ENCODE data around the gene MYH11.
A peak's percentile ranks its signal among the peaks of the same experiment; 100 is the strongest.
"Not testable (repeated sequence)": the region's sequence is repeated elsewhere in the genome, so short reads cannot be mapped to it uniquely, and the experiment has no call there.

Gene MYH11

DNA sequence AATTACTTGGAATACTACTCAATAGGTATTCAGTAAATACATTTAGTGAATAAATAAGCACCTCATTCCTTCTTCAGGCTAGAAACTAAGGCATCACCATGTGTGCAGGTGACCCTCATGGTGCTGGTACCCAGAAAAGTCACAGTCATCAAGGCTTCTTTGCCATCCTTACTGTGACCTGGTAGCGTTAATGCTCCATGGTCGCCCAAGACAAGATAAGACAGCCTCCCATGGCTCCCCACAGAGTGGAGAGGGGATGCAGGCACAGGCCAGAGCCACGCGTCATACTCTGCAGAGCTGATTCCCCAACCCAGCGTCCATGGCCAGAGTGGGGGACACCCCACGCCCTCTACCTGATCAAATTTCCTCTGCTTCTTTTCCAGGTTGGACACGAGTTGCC, 133.0 kb downstream of the MYH11 start:
- no peak for DNase-seq

DNA sequence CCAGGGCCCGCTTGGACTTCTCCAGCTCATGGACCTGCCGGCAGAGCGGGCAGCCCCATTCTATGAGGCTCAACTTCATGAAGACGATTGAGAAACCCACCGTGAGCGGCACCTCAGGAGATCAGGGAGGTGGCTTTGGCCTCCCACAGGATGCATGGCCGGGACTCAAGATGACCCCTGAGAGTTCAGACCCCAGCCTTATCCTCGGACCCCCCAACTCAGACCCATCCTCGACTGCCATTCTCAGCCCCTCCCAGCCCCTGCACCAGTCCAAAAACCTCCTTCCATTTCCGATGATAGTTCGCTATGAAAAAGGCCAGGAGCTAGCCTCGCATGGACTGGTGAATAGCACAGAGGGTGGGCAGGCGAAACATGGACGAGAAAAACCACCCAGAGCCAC, 135.8 kb downstream of the MYH11 start:
- no peak for DNase-seq

DNA sequence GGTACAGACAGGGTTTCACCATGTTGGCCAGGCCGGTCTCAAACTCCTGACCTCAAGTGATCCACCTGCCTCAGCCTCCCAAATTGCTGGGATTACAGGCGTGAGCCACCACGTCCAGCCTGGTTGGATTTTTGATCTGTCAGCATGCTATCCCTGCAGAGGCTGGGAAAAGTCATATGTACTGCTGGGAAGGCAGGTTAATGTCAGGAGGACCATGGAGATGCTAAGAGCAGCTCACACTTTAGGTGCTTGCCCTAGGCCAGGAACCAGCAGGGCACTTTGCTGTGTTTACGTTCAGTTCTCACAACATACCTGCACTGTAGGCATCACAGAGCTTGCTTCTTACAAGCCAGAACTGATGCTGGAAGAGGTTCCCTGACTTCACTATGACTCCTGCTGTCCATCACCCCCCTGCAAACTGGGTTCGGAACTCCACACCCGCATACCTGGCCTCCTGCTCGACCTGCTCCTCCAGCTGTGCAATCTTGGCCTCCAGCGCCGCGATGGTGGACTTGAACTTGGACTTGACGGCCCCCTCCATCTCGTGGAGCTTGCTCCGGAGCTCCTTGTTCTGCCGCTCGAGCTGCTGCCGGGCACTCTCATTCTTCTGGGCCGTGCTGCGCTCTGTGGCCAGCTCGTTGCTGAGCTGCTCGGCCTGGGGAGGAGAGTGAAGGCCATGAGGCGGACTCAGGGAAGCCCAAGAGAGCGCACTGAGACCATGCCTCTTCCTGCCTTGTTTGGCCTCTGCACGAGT, 140.0 kb downstream of the MYH11 start:
- DNase-seq, result no peak

DNA sequence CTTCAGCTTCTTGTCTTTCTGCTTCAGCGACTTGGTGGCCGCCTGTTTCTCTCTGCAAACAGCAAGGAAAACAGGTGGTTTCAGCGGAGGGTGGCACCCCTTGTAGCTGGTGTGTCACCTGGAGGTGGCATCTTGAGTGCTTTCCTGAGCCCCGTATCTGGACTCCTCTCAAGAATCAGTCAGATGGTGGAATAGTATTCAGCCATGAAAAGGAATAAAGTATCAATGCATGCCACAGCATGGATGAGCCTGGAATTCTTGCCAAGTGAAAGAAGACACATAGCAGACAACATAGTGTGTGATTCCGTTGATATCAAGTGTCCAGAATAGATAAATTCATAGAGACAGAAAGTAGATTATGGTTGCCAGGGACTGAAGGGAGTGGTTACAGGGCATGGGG, 141.6 kb downstream of the MYH11 start:
- DNase-seq, result no peak

DNA sequence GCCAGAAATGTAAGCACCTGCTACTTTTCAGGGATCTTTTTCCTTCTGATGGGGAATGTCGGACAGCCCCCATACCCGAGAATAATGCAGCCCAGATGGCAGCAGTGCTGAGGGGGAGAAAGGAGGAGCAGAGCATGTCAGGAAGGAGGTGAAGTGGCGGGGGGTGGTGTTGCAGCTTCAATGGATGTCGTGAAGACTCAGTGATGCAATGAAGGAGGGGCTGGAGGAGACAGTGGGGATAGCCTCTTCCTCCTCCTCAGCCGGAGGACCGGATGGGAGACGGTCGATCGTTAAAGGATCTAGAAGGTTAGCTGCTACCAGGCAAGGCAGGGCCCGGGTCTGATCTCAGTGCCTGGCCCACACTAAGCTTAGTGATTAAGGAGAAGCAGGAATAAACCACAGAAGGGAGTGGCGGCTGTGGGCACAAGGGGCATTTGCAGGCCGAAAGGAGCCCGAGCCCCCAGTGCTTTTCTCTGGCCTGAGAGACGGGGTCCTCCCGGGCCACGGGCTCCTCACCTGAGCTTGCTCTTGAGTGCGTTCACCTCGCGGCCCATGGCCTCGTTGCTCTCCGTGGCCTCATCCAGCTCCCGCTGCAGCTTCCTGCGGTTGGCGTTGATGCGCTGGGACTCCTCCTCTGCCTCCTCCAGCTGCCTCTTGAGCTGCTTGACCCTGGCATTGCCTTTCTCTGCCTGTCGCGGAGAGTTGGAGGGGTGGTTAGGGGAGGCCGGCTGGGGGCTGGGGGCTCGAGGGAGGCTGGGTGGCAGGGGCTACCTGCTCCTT, 142.2 kb downstream of the MYH11 start:
- no peak for DNase-seq

DNA sequence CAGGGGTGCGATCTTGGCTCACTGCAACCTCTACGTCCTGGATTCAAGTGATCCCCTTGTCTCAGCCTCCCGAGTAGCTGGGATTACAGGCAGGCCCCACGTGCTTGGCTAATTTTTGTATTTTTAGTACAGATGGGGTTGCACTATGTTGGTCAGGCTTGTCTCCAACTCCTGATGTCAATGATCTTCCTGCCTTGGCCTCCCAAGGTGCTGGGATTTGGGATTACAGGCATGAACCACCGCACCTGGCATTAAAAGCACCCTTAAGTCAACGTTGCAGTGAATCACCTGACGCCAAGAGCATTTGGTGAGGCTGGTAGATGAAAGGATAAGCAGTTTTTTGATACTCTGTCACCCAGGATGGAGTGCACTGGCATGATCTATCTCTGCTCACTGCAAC, 147.8 kb downstream of the MYH11 start:
- DNase-seq, result no peak

DNA sequence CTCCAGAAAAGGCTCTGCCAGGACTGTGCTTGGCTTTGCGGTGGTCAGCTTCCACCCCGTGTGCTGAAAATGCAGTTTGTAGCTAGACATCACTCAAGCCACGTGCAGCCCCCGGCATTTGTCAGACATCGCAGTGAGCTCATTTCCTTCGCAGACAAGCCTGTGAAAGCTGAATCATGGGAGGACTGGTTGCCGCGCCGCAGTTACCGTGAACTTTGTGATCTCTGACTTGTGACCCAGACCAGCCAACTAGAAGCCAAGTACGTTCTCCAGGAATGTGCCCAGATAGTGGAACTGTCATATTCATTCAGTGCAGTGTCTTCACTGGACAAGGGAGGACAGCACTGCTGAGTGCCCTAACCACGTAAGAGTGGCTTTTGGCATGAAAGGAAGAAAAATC, 148.7 kb downstream of the MYH11 start:
- no peak for DNase-seq

DNA sequence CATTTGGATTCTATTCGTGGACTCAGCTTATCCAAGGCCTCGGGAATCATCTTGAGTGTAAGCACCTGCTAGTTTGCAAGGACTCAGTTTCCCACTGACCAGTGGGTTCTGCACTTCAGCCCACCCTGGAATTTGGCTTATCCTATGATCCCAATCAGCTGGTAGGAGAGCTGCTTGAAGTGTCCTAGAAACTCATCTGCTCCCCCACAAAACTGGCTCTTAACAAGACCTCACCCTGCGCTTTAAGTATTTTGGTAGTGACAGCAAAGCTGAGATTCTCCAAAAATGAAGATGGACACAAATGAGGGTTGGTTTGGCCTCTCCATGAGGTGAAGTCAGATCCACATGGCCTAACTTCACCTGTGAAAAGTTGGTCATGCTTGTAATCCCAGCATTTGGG, 149.5 kb downstream of the MYH11 start:
- no peak for DNase-seq

DNA sequence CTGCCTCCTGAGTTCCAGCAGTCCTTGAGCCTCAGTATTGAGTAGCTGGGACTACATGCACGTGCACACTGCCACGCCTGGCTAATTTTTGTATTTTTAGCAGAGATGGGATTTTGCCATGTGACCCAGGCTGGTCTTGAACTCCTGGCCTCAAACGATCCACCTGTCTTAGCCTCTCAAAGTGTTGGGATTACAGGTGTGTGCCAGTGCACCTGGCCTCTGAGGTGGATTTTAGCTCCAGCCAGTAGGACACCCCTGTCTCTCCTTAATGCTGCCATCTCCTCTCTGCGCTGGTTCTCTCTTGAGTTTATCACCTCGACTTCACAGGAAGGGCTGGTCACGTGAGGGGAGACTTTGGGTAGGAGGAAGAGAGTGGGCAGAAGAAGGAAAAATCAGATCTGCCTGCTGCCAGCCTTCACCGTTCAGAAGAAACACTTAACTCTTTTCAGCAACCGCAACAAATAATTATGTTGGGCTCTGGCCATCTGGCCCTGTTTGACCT, 151.7 kb downstream of the MYH11 start:
- DNase-seq, result no peak

DNA sequence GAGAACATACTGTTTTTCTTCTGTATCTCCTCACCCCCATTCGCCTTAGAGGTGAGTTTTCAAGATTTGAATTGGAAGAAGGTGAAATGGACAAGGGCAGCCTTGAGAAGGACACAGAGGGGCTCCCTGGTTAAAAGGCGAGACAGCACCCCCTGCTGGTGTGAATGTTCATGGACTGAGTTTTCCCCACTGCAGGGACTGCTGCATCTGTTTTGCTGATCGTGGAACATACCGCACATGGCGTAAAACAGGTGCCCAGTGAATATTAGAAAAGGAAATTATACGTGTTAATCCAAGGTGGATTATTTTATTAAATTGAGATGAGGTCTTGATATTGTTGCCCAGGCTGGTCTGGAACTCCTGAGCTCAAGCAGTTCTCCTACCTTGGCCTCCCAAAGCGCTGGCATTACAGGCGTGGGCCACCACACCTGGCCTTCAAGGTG, 152.3 kb downstream of the MYH11 start:
- DNase-seq, result peak in 50 of 56 donors; percentile 2 to 89 (median 58)

DNA sequence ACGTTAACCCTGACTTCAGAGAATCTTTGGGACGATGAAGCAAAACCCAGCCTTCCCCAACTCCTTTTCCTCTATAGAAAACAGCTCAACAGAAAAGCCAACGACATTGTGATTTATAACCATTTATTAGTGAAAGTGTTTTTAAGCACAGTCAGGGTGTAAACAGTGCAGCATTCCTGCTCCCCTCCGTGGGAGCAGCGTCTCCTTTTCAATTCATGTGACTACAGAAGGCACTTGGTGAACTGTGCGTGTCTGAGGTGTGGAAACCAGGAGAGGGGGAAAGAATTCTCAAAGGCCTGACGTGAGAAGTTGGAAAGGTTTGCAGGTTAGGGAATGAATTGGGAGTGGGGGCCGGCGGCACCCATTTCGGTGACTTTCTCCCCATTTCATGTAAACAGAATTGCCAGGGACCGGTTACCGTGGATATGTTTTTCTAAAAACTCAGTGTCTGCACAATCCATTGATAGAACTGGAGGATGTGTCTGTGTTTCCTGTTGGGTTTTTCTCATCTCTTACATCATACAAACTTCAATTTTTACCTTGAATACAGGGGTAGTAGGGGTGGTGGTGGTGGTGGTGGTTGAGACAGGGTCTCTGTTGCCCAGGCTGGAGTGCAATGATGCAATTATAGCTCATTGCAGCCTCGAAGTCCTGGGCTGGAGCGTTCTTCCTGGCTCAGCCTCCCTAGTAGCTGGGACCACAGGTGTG, 153.6 kb downstream of the MYH11 start:
- no peak for DNase-seq

DNA sequence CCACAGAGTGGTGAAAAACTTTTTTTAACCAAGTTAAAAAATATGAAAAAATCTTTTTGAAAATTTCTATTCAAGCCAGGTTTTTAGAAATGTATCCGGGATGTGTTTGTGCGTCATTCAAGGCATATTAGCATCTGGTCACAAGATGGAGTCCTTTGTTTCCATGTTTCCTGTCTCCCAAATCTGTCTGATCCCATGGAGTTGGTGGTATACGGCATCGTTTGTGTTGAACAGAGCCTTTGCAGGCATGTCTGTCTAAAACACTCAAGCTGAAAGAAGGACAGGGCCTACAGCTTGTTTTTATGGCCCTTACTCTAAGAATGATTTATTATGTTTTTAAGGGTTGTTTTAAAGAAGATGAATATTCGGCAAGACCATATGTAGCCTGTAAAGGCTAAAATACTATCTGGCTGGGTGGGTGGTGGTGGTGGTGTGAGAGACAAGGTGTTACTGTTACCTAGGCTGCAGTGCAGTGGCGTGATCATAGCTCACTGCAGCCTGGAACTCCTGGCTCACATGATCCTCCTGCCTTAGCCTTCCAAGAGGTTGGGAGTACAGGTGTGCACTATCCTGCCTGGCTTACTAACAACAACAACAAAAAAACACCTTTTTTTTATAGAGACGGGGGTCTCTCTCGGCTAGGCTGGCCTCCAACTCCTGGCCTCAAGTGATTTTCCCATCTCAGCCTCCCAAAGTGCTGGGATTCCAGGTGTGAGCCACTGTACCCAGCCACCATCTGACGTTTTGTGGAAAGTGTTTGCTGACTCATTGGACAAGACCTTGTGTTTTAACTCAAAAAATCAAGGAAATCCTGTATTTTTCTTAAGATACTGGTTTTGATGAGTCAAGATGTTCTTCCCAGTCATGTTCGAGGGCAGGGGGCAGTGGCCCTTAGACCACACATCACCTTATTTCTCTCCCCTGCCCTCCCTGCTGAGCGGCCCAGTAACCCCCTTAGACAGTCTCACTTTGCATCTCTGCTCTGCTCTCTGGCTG, 154.6 kb downstream of the MYH11 start:
- DNase-seq, result no peak

DNA sequence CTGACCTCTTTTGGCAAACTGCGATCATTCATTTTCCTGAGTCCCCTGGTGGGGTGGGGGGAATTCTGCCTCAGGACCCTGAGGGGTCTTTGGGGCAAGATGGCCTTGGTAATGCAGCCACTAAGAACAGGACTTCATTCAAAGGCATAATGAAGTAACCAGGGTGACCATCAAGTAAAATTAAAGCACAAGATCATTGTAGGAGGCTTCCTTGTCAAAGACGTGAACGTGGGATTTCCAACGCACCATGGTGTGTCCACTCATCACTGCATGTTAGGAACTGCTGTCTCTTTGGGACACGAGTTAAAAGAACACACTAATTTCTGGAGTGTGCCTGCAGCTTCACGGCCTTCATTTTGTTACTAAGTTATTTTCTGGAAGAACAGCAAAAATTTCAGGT, 155.5 kb downstream of the MYH11 start:
- DNase-seq, result no peak

DNA sequence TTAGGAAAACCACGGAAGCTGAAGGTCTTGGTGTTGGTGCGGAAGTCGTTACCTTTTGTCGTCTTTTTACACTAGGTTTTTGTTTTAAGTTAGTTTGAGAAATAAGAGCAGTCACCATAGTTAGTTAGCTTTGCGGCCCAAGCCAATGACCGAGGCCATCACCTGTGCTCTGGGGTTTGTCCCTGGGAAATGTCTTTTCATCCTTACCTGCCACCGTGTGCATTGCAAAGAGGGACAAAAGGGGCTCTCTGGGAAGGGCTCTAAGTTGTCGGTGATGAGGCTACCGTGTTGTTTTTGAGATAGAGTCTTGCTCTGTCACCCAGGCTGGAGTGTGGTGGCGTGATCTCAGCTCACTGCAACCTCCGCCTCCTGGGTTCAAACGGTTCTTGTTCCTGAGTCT, 157.0 kb downstream of the MYH11 start:
- no peak for DNase-seq

DNA sequence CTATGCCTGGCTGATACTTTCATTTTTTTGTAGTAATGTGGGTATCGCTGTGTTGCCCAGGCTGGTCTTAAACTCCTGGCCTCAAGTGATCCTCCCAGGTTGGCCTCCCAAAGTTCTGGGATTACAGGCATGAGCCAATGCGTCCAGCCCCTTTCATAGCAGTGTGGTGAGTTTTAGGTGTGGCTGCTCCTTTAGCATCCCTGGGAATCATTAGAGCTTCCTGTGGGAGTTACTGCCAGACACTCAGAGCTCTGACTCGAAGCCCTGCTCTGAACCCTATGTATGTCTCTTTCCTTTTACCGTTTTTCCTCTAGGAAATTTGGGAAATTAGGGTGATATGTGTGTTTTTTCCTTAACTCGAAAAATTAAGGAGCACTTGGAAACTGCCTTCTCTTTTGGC, 162.3 kb downstream of the MYH11 start:
- no peak for DNase-seq

DNA sequence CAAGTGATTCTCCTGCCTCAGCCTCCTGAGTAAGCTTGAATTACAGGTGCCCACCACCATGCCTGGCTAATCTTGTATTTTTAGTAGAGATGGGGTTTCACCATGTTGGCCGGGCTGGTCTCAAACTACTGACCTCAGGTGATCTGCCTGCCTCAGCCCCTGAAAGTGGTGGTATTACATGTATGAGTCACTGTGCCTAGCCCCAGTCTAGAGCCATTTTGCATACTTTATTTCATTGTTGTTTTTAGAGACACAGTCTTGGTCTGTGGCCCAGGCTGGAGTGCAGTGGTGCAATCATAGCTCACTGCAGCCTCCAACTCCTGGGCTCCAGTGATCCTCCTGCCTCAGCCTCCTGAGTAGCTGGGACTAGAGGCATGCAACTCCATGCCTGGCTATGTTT, 164.3 kb downstream of the MYH11 start:
- DNase-seq, result not testable (repeated sequence)

DNA sequence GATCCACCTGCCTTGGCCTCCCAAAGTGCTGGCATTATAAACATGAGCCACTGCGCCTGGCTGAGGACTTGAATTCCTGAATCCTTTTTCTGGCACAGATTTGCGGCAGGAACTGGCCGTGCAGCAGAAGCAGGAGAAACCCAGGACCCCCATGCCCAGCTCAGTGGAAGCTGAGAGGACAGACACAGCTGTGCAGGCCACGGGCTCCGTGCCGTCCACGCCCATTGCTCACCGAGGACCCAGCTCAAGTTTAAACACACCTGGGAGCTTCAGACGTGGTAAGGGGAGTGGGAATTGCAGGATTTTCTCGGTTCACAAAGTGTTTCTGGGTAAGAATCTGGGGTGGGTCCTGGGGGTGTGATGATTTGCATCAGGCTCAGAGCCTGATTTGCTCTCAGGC, 165.8 kb downstream of the MYH11 start:
- DNase-seq, result no peak

DNA sequence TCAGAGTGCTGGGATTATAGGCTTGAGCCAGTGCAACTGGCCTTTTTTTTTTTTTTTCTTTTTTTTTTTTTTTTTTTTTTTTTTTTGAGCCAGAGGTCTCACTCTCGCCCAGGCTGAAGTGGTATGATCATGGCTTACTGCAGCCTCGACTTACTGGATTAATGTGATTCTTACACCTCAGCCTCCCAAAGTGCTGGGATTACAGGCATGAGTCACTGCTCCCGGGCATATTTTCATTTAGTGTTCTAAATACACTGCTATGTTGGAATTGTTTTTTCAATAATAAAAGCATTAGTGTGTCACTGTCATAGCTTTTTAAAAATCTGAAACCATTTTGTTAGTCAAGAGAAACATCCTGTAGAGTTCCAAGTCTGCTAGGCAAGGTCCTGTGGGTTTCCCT, 166.5 kb downstream of the MYH11 start:
- DNase-seq, result no peak

DNA sequence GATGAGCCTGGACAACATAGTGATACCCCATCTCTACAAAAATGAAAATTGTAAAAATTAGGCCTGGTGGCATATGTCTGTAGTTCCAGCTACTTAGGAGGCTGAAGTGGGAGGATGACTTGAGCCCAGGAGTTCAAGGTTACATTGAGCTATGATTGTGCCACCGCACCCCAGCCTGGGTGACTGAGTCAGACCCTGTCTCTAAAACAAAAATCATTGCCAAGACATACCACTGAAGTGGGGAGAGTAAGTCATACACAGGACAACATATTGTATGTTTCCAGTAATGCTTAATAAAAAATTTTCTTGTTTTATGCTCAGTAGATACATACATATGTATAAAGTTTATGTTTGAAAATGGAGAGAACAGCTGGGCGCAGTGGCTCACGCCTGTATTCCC, 167.5 kb downstream of the MYH11 start:
- no peak for DNase-seq

DNA sequence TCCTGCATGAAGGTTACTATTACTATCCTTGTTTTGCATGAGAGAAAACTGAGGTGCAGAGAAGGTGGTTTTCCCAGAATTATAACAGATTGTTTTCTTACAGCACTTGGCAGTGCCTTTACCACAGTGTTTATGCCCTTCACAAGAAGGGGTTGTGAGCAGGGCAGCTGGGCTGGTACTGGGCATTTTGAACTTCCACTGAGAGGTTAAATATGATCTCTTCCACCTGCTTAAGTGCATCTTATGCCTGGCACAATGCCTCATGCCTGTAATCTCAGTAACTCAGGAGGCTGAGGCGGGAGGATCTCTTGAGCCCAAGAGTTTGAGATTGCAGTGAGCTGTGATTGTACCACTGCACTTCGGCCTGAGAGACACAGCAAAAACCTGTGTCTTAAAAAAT, 170.5 kb downstream of the MYH11 start:
- no peak for DNase-seq

DNA sequence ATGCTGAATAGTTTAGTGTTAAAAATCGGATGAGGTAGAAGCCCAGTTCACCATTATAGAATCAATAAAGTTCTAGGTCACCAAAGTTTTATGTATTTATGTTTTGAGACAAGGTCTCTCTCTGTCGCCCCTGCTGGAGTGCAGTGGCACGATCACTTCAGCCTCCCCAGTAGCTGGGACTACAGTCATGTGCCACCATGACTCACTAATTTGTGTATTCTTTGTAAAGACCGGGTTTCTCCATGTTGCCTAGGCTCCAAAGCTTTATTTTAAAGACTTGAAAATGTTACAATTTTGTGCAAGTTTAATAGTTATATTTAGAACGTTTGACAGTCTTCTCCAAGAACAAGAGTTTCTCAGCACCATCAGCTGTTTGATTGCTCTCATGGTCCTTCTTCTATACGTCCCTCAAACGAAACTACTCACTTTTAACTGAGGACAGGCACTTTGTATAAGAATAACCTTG, 174.7 kb downstream of the MYH11 start:
- DNase-seq, result peak in 24 of 56 donors; percentile 2 to 65 (median 24)
